Activated T-helper 2 cell treated with anti-CD3 and anti-CD28 coated beads, Interferon-gamma antibody, Interleukin-2, Interleukin-4, amounts not matched to agents 10 μg/mL and 5 μg/mL and 100 μg/mL, durations not matched to agents 14 hours and 24 hours and 36 hours (primary cell): Measurements from ENCODE around the gene ANXA8. TPM values are rescaled to one million over a fixed set of nuclear protein-coding genes. Genes with fewer than 3 reads are reported as not detected.

ENCODE experiments used
- DNase-seq: peaks from one replicate; pipeline ENCODE4 v3.0.0; 2021; ENCODE audit warnings: low spot score
- H3K27ac Mint-ChIP-seq: one replicate; pipeline ENCODE4 v1.8.0; 2021; ENCODE audit warnings: mixed read lengths
- H3K27me3 Mint-ChIP-seq: one replicate; pipeline ENCODE4 v1.8.0; 2021; ENCODE audit warnings: low read depth, mixed read lengths
- H3K36me3 Mint-ChIP-seq: one replicate; pipeline ENCODE4 v1.8.0; 2021; ENCODE audit warnings: low read depth, mixed read lengths
- H3K4me1 Mint-ChIP-seq: one replicate; pipeline ENCODE4 v1.8.0; 2021; ENCODE audit warnings: low read depth, mixed read lengths
- H3K4me3 Mint-ChIP-seq: one replicate; pipeline ENCODE4 v1.8.0; 2021; ENCODE audit warnings: low read depth, mild to moderate bottlenecking, moderate library complexity, mixed read lengths
- H3K9me3 Mint-ChIP-seq: one replicate; pipeline ENCODE4 v1.8.0; 2021; ENCODE audit warnings: mixed read lengths
- intact Hi-C: fragments of 100-400 bp; cut with micrococcal nuclease; formaldehyde crosslinking; loops from one replicate; pipeline ENCODE4 v1.15.1; 2023
- total RNA-seq: library from RNA; stranded (reverse); gene quantifications from 2 replicates; pipeline ENCODE4 v1.2.3, GENCODE V29; 2022

ANXA8 gene
- total RNA-seq, 1 donor from 2014 or later: 7.0 TPM

DNA sequence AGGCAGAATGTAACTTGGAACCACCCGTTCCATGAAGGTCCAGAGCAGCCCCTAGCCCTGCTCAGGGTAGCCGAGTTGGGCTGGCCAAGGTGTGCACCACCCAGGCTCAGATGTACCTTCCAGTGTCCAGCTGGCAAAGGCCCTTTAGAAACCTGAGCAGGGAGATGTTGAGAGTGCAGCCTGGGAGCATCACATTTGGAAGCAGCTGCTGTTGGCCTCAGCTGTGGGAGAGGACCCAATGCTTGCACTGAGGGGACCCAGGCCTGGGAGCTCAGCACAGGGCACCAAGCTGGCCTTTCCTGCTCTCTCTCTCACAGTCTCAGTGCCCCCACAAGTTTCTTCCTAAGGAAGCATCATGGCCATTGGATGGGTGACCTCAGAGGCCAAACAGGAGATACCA lies 33.5 kb downstream of the ANXA8 start:
- peaks cover 7% of the 10 kb centered on the region for H3K9me3 Mint-ChIP-seq
- no peak for DNase-seq
- intact Hi-C loops: no loop called here

GRCh38 chr10:47449979-47450378 lies 33.9 kb downstream of the ANXA8 start:
- intact Hi-C loops: no loop called here
- Mint-ChIP-seq H3K27ac (no peak overlapping the region), H3K36me3 (peaks cover 10% of the 10 kb centered on the region), H3K4me3 (no peak overlapping the region), H3K4me1 (peaks cover 23% of the 10 kb centered on the region), H3K27me3 (peaks cover 2% of the 10 kb centered on the region), H3K9me3 (peaks cover 12% of the 10 kb centered on the region)
- DNase-seq: no peak

More for the DNA sequence above, 33.5 kb downstream of the ANXA8 start:
- Mint-ChIP-seq H3K27ac (no peak overlapping the region), H3K27me3 (peaks cover 2% of the 10 kb centered on the region), H3K36me3 (peaks cover 6% of the 10 kb centered on the region), H3K4me3 (no peak overlapping the region), H3K4me1 (peaks cover 28% of the 10 kb centered on the region)

GRCh38 chr10:47449102-47449978 lies 34.6 kb downstream of the ANXA8 start:
- no peak for DNase-seq
- no peak overlapping the region for H3K27ac Mint-ChIP-seq
- H3K4me1 Mint-ChIP-seq: peaks cover 19% of the 10 kb centered on the region
- peaks cover 12% of the 10 kb centered on the region for H3K9me3 Mint-ChIP-seq
- H3K27me3 Mint-ChIP-seq: no peaks in the 10 kb centered on the region
- peaks cover 10% of the 10 kb centered on the region for H3K36me3 Mint-ChIP-seq
- intact Hi-C loops: no loop called here
- no peak overlapping the region for H3K4me3 Mint-ChIP-seq

GRCh38 chr10:47447705-47448104 lies 36.2 kb downstream of the ANXA8 start:
- Mint-ChIP-seq H3K27me3 (no peaks in the 10 kb centered on the region), H3K4me1 (peaks cover 17% of the 10 kb centered on the region), H3K27ac (no peak overlapping the region), H3K4me3 (no peak overlapping the region), H3K36me3 (peaks cover 10% of the 10 kb centered on the region), H3K9me3 (peaks cover 12% of the 10 kb centered on the region)
- DNase-seq: no peak
- intact Hi-C loops: no loop called here

DNA sequence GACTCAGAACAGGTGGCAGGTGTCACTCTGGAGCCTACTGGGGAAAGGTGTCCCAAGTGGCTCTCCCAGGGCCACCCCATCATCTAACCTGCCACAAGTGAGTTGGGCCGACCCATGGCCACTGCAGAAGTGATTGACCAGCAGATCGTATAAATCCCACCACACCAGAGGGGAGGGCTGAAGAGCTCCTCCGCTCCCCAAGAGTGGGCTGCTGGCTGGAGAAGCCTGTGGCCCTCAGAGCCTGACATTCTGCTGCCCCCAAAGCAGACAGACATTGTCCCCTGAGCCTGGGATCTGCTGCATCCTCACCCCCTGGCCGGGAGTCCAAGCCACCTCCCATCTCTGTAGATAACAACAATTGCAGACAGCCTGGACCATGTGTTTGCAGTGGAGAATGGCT lies 36.7 kb downstream of the ANXA8 start:
- H3K9me3 Mint-ChIP-seq: peaks cover 12% of the 10 kb centered on the region
- no peaks in the 10 kb centered on the region for H3K27me3 Mint-ChIP-seq
- no peak overlapping the region for H3K27ac Mint-ChIP-seq
- peaks cover 10% of the 10 kb centered on the region for H3K36me3 Mint-ChIP-seq
- DNase-seq: no peak
- intact Hi-C loops: no loop called here
- H3K4me3 Mint-ChIP-seq: no peak overlapping the region
- peaks cover 19% of the 10 kb centered on the region for H3K4me1 Mint-ChIP-seq

DNA sequence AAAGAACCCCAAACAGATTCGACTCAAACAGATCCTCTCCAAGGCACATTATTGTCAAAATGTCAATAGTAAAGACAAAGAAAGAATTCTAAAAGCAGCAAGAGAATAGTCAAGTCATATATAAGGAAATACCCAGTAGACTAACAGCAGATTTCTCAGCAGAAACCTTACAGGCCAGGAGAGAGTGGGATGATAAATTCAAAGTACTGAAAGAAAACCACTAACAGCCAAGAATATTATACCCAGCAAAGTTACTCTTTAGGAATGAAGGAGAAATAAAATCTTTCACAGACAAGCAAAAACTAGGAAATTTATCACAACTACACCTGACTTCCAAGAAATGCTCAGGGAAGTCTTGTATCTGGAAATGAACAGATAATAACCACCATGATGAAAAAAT lies 38.2 kb downstream of the ANXA8 start:
- intact Hi-C loops: no loop called here
- Mint-ChIP-seq H3K27me3 (peaks cover 2% of the 10 kb centered on the region), H3K36me3 (peaks cover 10% of the 10 kb centered on the region), H3K4me1 (peaks cover 30% of the 10 kb centered on the region), H3K9me3 (peaks cover 12% of the 10 kb centered on the region), H3K4me3 (no peak overlapping the region), H3K27ac (no peak overlapping the region)
- no peak for DNase-seq

GRCh38 chr10:47444047-47444446 lies 39.9 kb downstream of the ANXA8 start:
- no peak for DNase-seq
- Mint-ChIP-seq H3K36me3 (peaks cover 10% of the 10 kb centered on the region), H3K4me3 (no peak overlapping the region), H3K4me1 (peaks cover 29% of the 10 kb centered on the region), H3K9me3 (peaks cover 12% of the 10 kb centered on the region), H3K27ac (no peak overlapping the region), H3K27me3 (peaks cover 2% of the 10 kb centered on the region)
- intact Hi-C loops: no loop called here

GRCh38 chr10:47443145-47443544 lies 40.8 kb downstream of the ANXA8 start:
- Mint-ChIP-seq H3K36me3 (peaks cover 10% of the 10 kb centered on the region), H3K27me3 (peaks cover 2% of the 10 kb centered on the region), H3K4me1 (peaks cover 20% of the 10 kb centered on the region), H3K9me3 (peaks cover 12% of the 10 kb centered on the region), H3K27ac (no peak overlapping the region), H3K4me3 (no peak overlapping the region)
- intact Hi-C loops: no loop called here
- no peak for DNase-seq

- H3K27me3 Mint-ChIP-seq: peaks cover 4% of the 10 kb centered on the region
- peaks cover 15% of the 10 kb centered on the region for H3K4me1 Mint-ChIP-seq
- intact Hi-C loops: no loop called here
- H3K4me3 Mint-ChIP-seq: no peak overlapping the region
- no peak for DNase-seq
- H3K36me3 Mint-ChIP-seq: peaks cover 10% of the 10 kb centered on the region
- peaks cover 12% of the 10 kb centered on the region for H3K9me3 Mint-ChIP-seq
- no peak overlapping the region for H3K27ac Mint-ChIP-seq
These were observed 41.6 kb downstream of the ANXA8 start for GRCh38 chr10:47442351-47442750.

GRCh38 chr10:47441938-47442337 lies 42.0 kb downstream of the ANXA8 start:
- H3K27ac Mint-ChIP-seq: no peak overlapping the region
- no peak for DNase-seq
- peaks cover 4% of the 10 kb centered on the region for H3K27me3 Mint-ChIP-seq
- intact Hi-C loops: no loop called here
- peaks cover 15% of the 10 kb centered on the region for H3K4me1 Mint-ChIP-seq
- peaks cover 12% of the 10 kb centered on the region for H3K9me3 Mint-ChIP-seq
- peaks cover 10% of the 10 kb centered on the region for H3K36me3 Mint-ChIP-seq
- no peak overlapping the region for H3K4me3 Mint-ChIP-seq

DNA sequence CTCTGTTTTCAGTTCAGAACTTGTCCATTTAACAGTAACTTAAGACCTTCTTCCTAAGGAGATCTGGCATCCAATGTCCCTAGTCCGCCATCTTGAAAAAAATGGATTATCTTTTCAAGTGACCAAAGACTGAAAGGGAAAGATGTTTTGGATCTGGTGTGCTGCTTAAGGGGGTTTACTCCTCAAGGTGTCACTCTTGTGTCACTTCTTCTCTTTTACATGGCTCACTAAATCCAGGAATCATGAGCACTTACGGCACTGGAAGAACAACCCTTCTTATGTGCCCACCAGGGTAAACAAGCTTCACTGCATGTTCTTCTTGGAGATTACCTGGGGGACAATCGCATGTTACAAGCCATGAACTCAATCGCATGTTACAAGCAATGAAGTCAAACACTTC lies 43.7 kb downstream of the ANXA8 start:
- no peak overlapping the region for H3K27ac Mint-ChIP-seq
- intact Hi-C loops: no loop called here
- H3K4me3 Mint-ChIP-seq: no peak overlapping the region
- H3K4me1 Mint-ChIP-seq: peaks cover 15% of the 10 kb centered on the region
- no peak for DNase-seq
- peaks cover 18% of the 10 kb centered on the region for H3K27me3 Mint-ChIP-seq
- H3K9me3 Mint-ChIP-seq: peaks cover 8% of the 10 kb centered on the region
- H3K36me3 Mint-ChIP-seq: peaks cover 2% of the 10 kb centered on the region

DNA sequence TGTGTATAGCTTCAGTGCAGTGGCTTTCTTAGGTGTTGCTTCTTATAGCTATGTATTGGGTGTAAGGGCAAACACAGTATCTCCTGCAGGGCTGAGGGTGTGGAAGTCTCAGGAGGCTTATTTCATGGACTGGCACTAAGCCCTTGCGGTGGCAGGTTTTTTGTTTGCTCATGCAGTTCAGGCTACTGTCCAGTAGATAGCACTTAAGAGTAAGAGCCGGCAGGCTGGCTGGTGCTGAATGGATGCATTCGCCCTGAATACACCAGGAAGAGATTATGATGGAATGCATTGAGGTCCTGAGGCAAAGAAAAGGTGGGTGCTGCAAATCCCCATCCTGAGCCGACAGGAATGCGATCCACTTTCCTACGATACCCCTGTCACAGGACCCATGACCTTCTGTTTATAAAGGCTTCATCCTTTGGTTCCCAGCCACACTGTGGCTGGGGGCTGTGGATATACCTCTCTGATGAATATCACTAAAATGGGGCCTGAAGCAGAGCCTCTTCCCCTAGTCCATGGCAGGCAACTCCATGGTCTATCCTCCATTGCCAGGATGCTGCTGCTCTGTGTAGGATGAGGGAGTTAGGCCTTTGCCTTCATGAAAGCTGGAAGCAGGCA lies 44.9 kb downstream of the ANXA8 start:
- Mint-ChIP-seq H3K9me3 (peaks cover 16% of the 10 kb centered on the region), H3K27ac (no peak overlapping the region), H3K36me3 (no peaks in the 10 kb centered on the region), H3K4me1 (peaks cover 15% of the 10 kb centered on the region), H3K27me3 (peaks cover 25% of the 10 kb centered on the region), H3K4me3 (no peak overlapping the region)
- DNase-seq: no peak
- intact Hi-C loops: no loop called here

- no peak for DNase-seq
- peaks cover 16% of the 10 kb centered on the region for H3K9me3 Mint-ChIP-seq
- H3K27ac Mint-ChIP-seq: no peak overlapping the region
- no peak overlapping the region for H3K4me3 Mint-ChIP-seq
- H3K4me1 Mint-ChIP-seq: no peaks in the 10 kb centered on the region
- H3K36me3 Mint-ChIP-seq: no peaks in the 10 kb centered on the region
- peaks cover 46% of the 10 kb centered on the region for H3K27me3 Mint-ChIP-seq
- intact Hi-C loops: no loop called here
These were observed 48.8 kb downstream of the ANXA8 start for GRCh38 chr10:47435081-47435480.
